ENCODE results near the gene NUB1. TPM values are rescaled to one million over a fixed set of nuclear protein-coding genes. Genes with fewer than 3 reads are reported as not detected.

The NUB1 gene
- total RNA-seq, 1 donor from 2014 or later, result 61.7 TPM

DNA sequence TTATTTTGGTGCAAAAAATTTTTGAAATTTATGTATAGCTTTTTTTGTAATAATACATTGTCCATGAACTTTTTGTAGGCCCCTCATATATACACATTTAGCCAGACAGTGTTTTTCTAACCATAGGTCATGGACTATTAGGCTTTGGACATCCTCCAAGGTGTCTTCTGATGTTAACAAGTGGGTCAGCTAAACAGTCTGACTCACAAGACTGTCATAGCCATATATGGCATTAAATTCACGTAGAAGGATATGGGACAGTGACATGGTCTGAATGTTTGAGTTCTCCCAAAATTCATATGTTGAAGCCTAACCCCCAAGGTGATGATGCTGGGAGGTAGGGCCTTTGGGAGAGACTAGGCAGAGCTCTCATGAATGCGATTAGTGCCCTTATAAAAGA is 14.0 kb upstream of the NUB1 start:
- Histone ChIP-seq H2AFZ (replicated peaks) (no peak overlapping the region), H3K36me3 (no peaks in the 10 kb centered on the region), H3K4me2 (no peak overlapping the region), H4K20me1 (ENCODE audit: low read depth) (no peaks in the 10 kb centered on the region), H3F3A (ENCODE audit: low read depth) (no peaks in the 10 kb centered on the region), H3K4me1 (peaks cover 3% of the 10 kb centered on the region), H3K79me2 (ENCODE audit: low read depth) (no peaks in the 10 kb centered on the region), H3K27ac (no peak overlapping the region), H3K4me3 (no peak overlapping the region), H3K27me3 (no peaks in the 10 kb centered on the region), H3K9ac (no peak overlapping the region), H3K9me3 (ENCODE audit: low read depth) (no peaks in the 10 kb centered on the region)
- H3K36me3 Mint-ChIP-seq, result no peaks in the 10 kb centered on the region
- no peak overlapping the region for H3K4me3 Mint-ChIP-seq
- H3K27ac Mint-ChIP-seq, result no peak overlapping the region
- DNase-seq (ENCODE audit: low spot score), result no peak
- no peaks in the 10 kb centered on the region for H3K4me1 Mint-ChIP-seq
- H3K9me3 Mint-ChIP-seq, result no peaks in the 10 kb centered on the region
- TF ChIP-seq EZH2phosphoT487 (IDR thresholded peaks at IDR 0.05) (no peak), EZH2 (IDR thresholded peaks at IDR 0.05) (no peak)
- TF ChIP-seq, protein P1, sequence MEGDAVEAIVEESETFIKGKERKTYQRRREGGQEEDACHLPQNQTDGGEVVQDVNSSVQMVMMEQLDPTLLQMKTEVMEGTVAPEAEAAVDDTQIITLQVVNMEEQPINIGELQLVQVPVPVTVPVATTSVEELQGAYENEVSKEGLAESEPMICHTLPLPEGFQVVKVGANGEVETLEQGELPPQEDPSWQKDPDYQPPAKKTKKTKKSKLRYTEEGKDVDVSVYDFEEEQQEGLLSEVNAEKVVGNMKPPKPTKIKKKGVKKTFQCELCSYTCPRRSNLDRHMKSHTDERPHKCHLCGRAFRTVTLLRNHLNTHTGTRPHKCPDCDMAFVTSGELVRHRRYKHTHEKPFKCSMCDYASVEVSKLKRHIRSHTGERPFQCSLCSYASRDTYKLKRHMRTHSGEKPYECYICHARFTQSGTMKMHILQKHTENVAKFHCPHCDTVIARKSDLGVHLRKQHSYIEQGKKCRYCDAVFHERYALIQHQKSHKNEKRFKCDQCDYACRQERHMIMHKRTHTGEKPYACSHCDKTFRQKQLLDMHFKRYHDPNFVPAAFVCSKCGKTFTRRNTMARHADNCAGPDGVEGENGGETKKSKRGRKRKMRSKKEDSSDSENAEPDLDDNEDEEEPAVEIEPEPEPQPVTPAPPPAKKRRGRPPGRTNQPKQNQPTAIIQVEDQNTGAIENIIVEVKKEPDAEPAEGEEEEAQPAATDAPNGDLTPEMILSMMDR (IDR thresholded peaks at IDR 0.05), result no peak
- peaks cover 2% of the 10 kb centered on the region for H3K27me3 Mint-ChIP-seq (ENCODE audit: insufficient read depth, low read depth)

DNA sequence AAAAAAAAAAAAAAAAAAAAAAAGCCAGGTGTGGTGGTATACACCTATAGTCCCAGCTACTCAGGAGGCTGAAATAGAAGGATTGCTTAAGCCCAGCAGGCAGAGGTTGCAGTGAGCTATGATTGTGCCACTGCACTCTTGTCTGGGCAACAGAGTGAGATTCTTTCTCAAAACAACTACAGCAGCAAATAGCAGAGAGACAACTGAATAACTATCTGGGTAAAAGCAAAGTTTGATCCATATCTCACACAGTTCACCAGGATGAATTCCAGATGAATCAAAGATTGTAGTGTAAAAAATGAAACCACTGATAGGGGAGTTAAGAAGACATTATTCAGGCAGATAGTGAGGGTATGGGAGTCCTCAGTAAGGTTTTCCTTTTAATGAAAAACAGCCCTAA is 11.4 kb upstream of the NUB1 start:
- Histone ChIP-seq H3K4me3 (no peak overlapping the region), H3K27ac (no peak overlapping the region), H2AFZ (replicated peaks) (no peak overlapping the region), H3K4me1 (peaks cover 3% of the 10 kb centered on the region), H3K79me2 (ENCODE audit: low read depth) (no peaks in the 10 kb centered on the region), H3K9me3 (ENCODE audit: low read depth) (no peaks in the 10 kb centered on the region), H3K36me3 (no peaks in the 10 kb centered on the region), H3K4me2 (no peak overlapping the region), H3F3A (ENCODE audit: low read depth) (no peaks in the 10 kb centered on the region), H3K9ac (no peak overlapping the region), H4K20me1 (ENCODE audit: low read depth) (no peaks in the 10 kb centered on the region), H3K27me3 (no peaks in the 10 kb centered on the region)
- Mint-ChIP-seq H3K4me1 (no peaks in the 10 kb centered on the region), H3K4me3 (no peak overlapping the region), H3K27me3 (ENCODE audit: insufficient read depth, low read depth) (peaks cover 5% of the 10 kb centered on the region), H3K27ac (no peak overlapping the region), H3K36me3 (no peaks in the 10 kb centered on the region), H3K9me3 (no peaks in the 10 kb centered on the region)
- no peak for DNase-seq (ENCODE audit: low spot score)
- TF ChIP-seq EZH2 (IDR thresholded peaks at IDR 0.05) (no peak), EZH2phosphoT487 (IDR thresholded peaks at IDR 0.05) (no peak)
- TF ChIP-seq, protein P1 (IDR thresholded peaks at IDR 0.05), result no peak

DNA sequence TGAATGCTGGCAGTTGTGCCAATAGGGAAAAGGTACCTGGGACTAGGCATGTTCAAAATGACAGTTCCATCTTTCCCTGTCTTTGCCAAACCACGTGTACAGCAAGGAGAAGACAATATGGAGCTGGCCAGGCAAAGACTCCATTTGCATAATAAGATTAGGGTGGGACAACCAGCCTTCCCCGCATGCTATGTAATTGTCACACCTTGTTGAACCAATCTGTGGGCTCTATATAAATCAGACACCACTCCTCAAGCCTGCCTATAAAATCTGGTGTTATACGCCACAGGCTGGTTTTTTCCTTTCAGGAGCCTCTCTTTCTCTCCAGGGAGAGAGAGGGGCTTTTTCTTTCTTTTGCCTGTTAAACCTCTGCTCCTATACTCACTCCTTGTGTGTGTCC is 11.0 kb upstream of the NUB1 start:
- TF ChIP-seq, protein P1 (IDR thresholded peaks at IDR 0.05), result no peak
- no peak for TF ChIP-seq EZH2phosphoT487 (IDR thresholded peaks at IDR 0.05)
- TF ChIP-seq EZH2 (IDR thresholded peaks at IDR 0.05), result no peak
- Mint-ChIP-seq H3K36me3 (no peaks in the 10 kb centered on the region), H3K9me3 (no peaks in the 10 kb centered on the region), H3K27ac (no peak overlapping the region), H3K27me3 (ENCODE audit: insufficient read depth, low read depth) (peaks cover 5% of the 10 kb centered on the region), H3K4me1 (no peaks in the 10 kb centered on the region), H3K4me3 (no peak overlapping the region)
- Histone ChIP-seq H3K27me3 (no peaks in the 10 kb centered on the region), H3K4me3 (no peak overlapping the region), H3K27ac (no peak overlapping the region), H4K20me1 (ENCODE audit: low read depth) (no peaks in the 10 kb centered on the region), H3F3A (ENCODE audit: low read depth) (no peaks in the 10 kb centered on the region), H3K79me2 (ENCODE audit: low read depth) (no peaks in the 10 kb centered on the region), H3K9ac (no peak overlapping the region), H3K4me2 (no peak overlapping the region), H3K4me1 (peaks cover 3% of the 10 kb centered on the region), H2AFZ (replicated peaks) (no peak overlapping the region), H3K9me3 (ENCODE audit: low read depth) (no peaks in the 10 kb centered on the region), H3K36me3 (no peaks in the 10 kb centered on the region)
- peak; percentile 36 for DNase-seq (ENCODE audit: low spot score)
